ENCODE measurements around the gene ABCG1.

The ABCG1 gene

GRCh38 chr21:42239973-42240372 lies 21.0 kb downstream of the ABCG1 start:
- no peak for DNase-seq (ENCODE audit: low spot score)
- TF ChIP-seq, protein P1, sequence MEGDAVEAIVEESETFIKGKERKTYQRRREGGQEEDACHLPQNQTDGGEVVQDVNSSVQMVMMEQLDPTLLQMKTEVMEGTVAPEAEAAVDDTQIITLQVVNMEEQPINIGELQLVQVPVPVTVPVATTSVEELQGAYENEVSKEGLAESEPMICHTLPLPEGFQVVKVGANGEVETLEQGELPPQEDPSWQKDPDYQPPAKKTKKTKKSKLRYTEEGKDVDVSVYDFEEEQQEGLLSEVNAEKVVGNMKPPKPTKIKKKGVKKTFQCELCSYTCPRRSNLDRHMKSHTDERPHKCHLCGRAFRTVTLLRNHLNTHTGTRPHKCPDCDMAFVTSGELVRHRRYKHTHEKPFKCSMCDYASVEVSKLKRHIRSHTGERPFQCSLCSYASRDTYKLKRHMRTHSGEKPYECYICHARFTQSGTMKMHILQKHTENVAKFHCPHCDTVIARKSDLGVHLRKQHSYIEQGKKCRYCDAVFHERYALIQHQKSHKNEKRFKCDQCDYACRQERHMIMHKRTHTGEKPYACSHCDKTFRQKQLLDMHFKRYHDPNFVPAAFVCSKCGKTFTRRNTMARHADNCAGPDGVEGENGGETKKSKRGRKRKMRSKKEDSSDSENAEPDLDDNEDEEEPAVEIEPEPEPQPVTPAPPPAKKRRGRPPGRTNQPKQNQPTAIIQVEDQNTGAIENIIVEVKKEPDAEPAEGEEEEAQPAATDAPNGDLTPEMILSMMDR (IDR thresholded peaks at IDR 0.05; ENCODE audit: extremely low read depth, insufficient read depth, missing control alignments): no peak
- in situ Hi-C loops (cut with MboI; ENCODE audit: low pct_unique_long_range_greater_than_20kb, low sequenced_read_pairs, unreplicated experiment): no loop called here

DNA sequence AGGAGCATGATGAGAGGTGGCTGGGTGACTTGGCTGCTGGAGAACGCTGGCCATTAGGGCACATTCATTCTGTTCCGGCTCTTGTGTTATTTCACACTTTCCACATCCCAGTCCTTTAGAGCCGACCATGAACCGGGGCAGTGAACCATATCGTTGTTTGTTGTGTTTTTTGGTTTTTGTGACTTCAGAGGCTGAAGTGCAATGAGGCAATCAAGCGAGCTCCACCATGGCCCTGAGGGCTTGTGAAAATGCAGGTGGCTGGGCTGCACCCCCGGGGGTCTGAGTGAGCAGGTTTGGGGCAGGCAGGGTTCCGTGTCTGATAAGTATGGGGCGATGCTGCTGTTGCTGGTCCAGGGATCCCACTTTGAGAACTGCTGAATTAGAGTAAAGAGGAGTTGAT lies 23.7 kb downstream of the ABCG1 start:
- no peak for DNase-seq (ENCODE audit: low spot score)
- TF ChIP-seq, protein P1 (IDR thresholded peaks at IDR 0.05; ENCODE audit: extremely low read depth, insufficient read depth, missing control alignments): no peak
- in situ Hi-C loops (cut with MboI; ENCODE audit: low pct_unique_long_range_greater_than_20kb, low sequenced_read_pairs, unreplicated experiment): no loop called here

- TF ChIP-seq, protein P1 (IDR thresholded peaks at IDR 0.05; ENCODE audit: extremely low read depth, insufficient read depth, missing control alignments): no peak
- no peak for DNase-seq (ENCODE audit: low spot score)
- in situ Hi-C loops (cut with MboI; ENCODE audit: low pct_unique_long_range_greater_than_20kb, low sequenced_read_pairs, unreplicated experiment): no loop called here
Observed at GRCh38 chr21:42243026-42243425, 24.1 kb downstream of the ABCG1 start.

GRCh38 chr21:42245331-42246193 lies 26.6 kb downstream of the ABCG1 start:
- TF ChIP-seq, protein P1 (IDR thresholded peaks at IDR 0.05; ENCODE audit: extremely low read depth, insufficient read depth, missing control alignments): no peak
- in situ Hi-C loops (cut with MboI; ENCODE audit: low pct_unique_long_range_greater_than_20kb, low sequenced_read_pairs, unreplicated experiment): no loop called here
- no peak for DNase-seq (ENCODE audit: low spot score)

DNA sequence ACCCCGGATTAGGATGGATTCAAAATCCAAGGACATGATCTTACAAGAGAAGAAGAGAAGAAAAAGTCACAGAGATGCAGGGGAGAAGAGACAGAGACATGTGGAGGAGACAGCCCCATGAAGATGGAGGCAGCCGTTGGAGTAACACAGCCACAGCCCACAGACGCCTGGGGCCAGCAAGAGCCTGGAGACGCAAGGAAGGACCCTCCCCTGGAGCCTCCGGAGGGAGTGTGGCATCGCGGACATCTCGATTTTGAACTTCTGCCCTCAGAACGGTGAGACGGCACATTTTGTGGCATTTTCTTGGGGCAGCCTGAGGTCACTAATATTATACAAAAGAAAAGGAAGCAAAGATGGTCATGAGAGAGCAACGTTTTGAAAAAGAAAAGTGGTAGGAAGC lies 28.8 kb downstream of the ABCG1 start:
- DNase-seq (ENCODE audit: low spot score): no peak
- TF ChIP-seq, protein P1 (IDR thresholded peaks at IDR 0.05; ENCODE audit: extremely low read depth, insufficient read depth, missing control alignments): no peak
- in situ Hi-C loops (cut with MboI; ENCODE audit: low pct_unique_long_range_greater_than_20kb, low sequenced_read_pairs, unreplicated experiment): no loop called here

DNA sequence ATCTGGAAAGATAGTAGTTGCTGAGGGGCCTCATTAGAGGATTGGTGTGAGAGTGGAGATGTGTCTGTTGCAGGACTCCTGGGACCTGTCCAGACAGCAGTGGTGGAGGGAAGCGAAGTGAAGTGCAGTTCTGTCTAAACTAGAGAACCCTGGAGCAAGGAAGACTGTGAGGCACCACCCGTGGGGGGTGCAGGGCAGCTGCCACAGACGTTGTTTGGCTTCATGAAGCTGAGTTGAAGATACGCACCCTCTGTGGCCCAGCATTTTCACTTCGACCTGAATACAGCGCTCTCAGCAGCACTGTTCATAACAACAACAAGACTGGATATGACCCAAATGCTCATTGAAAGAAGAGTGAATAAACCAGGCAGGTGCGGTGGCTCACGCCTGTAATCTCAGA lies 29.3 kb downstream of the ABCG1 start:
- TF ChIP-seq, protein P1 (IDR thresholded peaks at IDR 0.05; ENCODE audit: extremely low read depth, insufficient read depth, missing control alignments): no peak
- DNase-seq (ENCODE audit: low spot score): no peak
- in situ Hi-C loops (cut with MboI; ENCODE audit: low pct_unique_long_range_greater_than_20kb, low sequenced_read_pairs, unreplicated experiment): no loop called here
